ENCODE data around the gene MUC5B.
"Not testable (repeated sequence)": the region's sequence is repeated elsewhere in the genome, so short reads cannot be mapped to it uniquely, and the experiment has no call there.

Gene MUC5B, protein sequence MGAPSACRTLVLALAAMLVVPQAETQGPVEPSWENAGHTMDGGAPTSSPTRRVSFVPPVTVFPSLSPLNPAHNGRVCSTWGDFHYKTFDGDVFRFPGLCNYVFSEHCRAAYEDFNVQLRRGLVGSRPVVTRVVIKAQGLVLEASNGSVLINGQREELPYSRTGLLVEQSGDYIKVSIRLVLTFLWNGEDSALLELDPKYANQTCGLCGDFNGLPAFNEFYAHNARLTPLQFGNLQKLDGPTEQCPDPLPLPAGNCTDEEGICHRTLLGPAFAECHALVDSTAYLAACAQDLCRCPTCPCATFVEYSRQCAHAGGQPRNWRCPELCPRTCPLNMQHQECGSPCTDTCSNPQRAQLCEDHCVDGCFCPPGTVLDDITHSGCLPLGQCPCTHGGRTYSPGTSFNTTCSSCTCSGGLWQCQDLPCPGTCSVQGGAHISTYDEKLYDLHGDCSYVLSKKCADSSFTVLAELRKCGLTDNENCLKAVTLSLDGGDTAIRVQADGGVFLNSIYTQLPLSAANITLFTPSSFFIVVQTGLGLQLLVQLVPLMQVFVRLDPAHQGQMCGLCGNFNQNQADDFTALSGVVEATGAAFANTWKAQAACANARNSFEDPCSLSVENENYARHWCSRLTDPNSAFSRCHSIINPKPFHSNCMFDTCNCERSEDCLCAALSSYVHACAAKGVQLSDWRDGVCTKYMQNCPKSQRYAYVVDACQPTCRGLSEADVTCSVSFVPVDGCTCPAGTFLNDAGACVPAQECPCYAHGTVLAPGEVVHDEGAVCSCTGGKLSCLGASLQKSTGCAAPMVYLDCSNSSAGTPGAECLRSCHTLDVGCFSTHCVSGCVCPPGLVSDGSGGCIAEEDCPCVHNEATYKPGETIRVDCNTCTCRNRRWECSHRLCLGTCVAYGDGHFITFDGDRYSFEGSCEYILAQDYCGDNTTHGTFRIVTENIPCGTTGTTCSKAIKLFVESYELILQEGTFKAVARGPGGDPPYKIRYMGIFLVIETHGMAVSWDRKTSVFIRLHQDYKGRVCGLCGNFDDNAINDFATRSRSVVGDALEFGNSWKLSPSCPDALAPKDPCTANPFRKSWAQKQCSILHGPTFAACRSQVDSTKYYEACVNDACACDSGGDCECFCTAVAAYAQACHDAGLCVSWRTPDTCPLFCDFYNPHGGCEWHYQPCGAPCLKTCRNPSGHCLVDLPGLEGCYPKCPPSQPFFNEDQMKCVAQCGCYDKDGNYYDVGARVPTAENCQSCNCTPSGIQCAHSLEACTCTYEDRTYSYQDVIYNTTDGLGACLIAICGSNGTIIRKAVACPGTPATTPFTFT (N-terminal part only)

DNA sequence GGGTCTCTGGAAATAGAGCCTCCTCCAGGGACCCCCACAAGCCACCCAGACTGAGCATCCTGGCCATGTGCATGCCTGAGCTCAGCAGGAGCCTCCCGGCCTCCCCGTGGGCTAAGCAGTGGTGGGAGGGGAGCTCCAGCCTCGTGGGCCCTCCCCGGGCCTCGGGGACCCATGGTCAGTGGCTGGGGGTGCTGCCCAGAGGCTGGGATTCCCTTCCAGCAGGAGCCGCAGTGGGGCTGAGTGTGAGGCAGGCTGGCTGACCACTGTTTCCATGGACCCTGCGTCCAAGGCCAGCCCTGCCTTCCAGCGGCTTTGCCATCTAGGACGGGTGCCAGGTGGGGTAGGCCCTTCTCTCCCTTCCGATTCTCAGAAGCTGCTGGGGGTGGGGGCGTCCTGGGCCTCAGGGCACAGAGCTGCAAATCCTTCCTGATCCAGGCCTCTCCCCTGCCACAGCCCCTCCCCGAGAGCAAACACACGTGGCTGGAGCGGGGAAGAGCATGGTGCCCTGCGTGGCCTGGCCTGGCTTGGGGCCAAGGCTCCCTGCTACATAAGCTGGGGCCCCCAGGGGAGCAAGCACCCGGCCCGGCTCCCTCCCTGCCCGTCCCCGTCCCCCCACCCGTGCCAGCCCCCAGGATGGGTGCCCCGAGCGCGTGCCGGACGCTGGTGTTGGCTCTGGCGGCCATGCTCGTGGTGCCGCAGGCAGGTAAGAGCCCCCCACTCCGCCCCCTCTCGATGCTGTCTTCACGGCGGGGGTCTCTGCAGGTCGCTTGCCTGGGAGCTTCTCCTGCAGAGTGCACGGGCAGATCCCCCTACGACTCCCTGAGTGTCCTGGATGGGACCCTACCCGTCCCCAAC, at the start of gene MUC5B:
Gene MUC5B, plus strand, starts transcription at position 576 of the 855 bp plus-strand sequence. Its CDS starts 58 bp downstream, at position 634.
- Mint-ChIP-seq H3K4me3 (no peak within 1 kb of the TSS), H3K4me1 (ENCODE audit: low read depth) (no peaks in the 10 kb centered on the region), H3K27ac (no peak within 1 kb of the TSS), H3K36me3 (no peaks in the 10 kb centered on the region), H3K9me3 (ENCODE audit: low read depth) (no peaks in the 10 kb centered on the region), H3K27me3 (peaks cover 6% of the 10 kb centered on the region)

DNA sequence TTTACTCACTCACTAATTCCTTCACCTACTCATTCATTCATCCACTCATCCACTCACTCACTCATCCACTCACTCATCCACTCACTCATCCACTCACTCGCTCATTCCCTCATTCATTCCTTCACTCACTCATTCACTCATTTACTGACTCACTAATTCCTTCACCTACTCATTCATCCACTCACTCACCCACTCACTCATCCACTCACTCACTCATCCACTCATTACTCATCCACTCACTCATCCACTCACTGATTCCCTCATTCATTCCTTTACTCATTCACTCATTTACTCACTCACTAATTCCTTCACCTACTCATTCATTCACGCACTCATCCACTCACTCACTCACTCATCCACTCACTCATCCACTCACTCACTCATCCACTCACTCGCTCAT, 49.5 kb upstream of the MUC5B start:
- H3K4me1 Mint-ChIP-seq (ENCODE audit: low read depth): not testable (repeated sequence)

DNA sequence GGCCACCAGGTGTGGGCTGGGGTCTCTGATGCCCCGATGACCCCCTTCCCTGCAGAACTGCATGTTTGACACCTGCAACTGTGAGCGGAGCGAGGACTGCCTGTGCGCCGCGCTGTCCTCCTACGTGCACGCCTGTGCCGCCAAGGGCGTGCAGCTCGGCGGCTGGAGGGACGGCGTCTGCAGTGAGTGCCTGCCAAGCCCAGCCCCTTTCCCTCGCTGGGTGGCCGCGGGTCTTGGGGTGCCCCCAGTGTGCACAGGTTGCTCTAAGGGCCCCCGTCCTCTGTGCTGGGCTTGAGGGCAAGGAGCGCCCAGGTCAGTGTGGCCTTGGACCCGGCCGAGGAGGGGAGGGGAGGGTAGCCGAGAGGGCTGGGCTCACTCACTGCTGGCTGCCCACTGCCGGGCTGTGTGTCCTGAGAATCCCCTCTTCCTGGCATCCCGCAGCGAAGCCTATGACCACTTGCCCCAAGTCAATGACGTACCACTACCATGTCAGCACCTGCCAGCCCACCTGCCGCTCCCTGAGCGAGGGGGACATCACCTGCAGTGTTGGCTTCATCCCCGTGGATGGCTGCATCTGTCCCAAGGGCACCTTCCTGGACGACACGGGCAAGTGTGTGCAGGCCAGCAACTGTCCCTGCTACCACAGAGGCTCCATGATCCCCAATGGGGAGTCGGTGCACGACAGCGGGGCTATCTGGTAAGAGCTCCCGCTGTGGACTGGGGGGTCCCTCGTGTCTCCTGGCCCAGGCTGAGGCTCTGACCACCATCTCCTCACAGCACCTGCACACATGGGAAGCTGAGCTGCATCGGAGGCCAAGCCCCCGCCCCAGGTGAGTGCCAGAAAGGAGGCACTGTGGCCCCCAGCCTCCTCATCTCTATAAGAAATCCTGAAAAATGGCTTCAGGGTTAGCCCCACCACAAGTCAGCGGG, 48.2 kb upstream of the MUC5B start:
- H3K27me3 Mint-ChIP-seq: no peaks in the 10 kb centered on the region
- no peaks in the 10 kb centered on the region for H3K9me3 Mint-ChIP-seq (ENCODE audit: low read depth)
- H3K4me1 Mint-ChIP-seq (ENCODE audit: low read depth): no peaks in the 10 kb centered on the region
- H3K4me3 Mint-ChIP-seq: no peak overlapping the region
- H3K36me3 Mint-ChIP-seq: no peaks in the 10 kb centered on the region
- peak overlapping the region; percentile 2 for H3K27ac Mint-ChIP-seq

More for the DNA sequence above, 49.5 kb upstream of the MUC5B start:
- not testable (repeated sequence) for H3K36me3 Mint-ChIP-seq; H3K9me3 Mint-ChIP-seq (ENCODE audit: low read depth); H3K4me3 Mint-ChIP-seq; H3K27me3 Mint-ChIP-seq; H3K27ac Mint-ChIP-seq

DNA sequence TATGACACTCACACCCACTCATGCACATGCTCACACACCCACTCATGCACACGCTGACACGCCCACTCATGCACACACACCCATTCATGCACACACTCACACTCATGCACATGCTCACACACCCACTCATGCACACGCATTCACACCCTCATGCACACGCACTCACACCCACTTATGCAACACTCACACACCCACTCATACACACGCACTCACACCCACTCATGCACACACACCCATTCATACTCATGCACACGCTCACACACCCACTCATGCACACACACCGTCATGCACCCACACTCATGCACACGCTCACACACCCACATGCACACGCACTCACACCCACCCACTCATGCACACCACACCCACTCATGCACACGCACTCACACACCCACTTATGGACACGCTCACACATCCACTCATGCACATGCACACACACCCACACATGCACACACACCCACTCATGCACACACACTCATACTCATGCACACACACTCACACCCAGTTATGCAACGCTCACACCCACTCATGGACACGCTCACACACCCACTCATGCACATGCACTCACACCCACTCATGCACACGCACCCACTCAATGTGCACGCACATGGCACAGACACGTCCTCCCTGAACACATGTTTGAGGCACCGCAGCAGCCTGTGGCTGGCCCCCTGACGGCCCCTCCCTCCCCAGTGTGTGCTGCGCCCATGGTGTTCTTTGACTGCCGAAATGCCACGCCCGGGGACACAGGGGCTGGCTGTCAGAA, 47.2 kb upstream of the MUC5B start:
- H3K4me1 Mint-ChIP-seq (ENCODE audit: low read depth): no peaks in the 10 kb centered on the region
- no peaks in the 10 kb centered on the region for H3K9me3 Mint-ChIP-seq (ENCODE audit: low read depth)

DNA sequence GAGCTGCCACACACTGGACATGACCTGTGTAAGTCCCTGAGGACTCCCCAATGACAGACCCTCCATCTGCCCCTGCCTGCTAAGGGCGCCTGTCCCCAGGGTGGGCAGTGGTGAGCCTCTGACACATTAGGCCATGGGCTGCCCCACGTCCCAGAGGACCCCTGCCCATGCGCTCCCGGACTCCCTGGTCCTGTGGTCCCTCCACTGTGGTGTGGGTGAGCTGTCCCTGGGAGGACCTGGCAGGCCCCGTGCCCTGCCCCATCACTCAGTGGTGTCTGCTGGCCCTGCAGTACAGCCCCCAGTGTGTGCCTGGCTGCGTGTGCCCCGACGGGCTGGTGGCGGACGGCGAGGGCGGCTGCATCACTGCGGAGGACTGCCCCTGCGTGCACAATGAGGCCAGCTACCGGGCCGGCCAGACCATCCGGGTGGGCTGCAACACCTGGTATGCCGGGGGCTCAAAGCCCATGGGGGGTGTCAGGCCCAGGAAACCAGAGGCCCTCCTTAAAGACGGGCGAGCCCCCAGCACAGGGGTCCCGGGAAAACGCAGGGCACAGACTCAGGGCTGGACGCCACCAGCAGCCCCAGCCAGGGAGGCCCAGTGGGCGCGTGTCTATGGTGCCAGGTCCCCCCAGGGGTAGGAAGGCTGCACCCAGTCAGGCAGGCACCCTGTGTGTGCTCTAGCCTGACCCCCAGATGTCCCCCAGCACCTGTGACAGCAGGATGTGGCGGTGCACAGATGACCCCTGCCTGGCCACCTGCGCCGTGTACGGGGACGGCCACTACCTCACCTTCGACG, 46.4 kb upstream of the MUC5B start:
- H3K36me3 Mint-ChIP-seq: no peaks in the 10 kb centered on the region
- no peak overlapping the region for H3K27ac Mint-ChIP-seq
- no peaks in the 10 kb centered on the region for H3K27me3 Mint-ChIP-seq
- no peaks in the 10 kb centered on the region for H3K4me1 Mint-ChIP-seq (ENCODE audit: low read depth)
- H3K4me3 Mint-ChIP-seq: no peak overlapping the region
- no peaks in the 10 kb centered on the region for H3K9me3 Mint-ChIP-seq (ENCODE audit: low read depth)

More for the DNA sequence above, 47.2 kb upstream of the MUC5B start:
- Mint-ChIP-seq H3K27ac (peak overlapping the region; percentile 2), H3K36me3 (no peaks in the 10 kb centered on the region), H3K27me3 (no peaks in the 10 kb centered on the region), H3K4me3 (no peak overlapping the region)

DNA sequence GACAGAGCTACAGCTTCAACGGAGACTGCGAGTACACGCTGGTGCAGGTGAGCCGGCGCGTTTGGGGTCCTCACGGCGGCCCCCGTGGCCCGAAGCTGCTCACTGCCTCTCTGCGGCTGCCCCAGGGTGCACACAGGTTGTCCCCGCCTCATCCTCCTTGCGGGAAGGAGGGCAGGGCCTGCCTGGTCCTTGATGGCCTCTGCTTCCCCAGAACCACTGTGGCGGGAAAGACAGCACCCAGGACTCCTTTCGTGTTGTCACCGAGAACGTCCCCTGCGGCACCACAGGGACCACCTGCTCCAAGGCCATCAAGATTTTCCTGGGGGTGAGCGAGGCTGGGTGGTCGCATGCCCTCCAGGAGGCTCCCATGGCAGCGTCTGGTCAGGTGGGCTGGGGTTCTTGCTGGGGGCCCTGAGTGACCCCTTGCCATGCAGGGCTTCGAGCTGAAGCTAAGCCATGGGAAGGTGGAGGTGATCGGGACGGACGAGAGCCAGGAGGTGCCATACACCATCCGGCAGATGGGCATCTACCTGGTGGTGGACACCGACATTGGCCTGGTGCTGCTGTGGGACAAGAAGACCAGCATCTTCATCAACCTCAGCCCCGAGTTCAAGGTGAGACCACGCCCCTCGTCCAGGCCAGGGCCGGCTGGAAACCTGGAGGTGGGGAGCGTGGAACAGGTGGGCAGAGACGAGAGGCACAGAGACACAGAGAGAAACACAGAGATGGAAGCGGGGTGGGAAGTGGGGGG, 45.7 kb upstream of the MUC5B start:
- peaks cover 3% of the 10 kb centered on the region for H3K4me1 Mint-ChIP-seq (ENCODE audit: low read depth)
- H3K27ac Mint-ChIP-seq: no peak overlapping the region
- H3K4me3 Mint-ChIP-seq: no peak overlapping the region
- no peaks in the 10 kb centered on the region for H3K9me3 Mint-ChIP-seq (ENCODE audit: low read depth)
- no peaks in the 10 kb centered on the region for H3K27me3 Mint-ChIP-seq
- H3K36me3 Mint-ChIP-seq: no peaks in the 10 kb centered on the region

DNA sequence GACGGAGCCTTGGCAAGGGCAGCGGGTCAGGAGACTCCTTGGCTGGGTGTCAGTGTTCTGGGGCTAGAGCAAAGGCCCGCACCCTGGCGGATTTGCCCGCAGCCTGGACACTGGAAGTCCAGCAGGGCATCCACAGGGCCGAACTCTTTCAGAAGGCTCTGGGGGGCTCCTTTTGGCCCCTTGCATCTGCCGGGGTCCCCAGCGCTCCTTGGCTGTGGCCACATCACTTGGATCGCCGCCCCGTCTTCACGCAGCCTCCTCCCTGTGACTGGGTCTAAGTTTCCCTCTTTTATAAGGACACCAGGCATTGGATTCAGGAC, 45.1 kb upstream of the MUC5B start:
- H3K36me3 Mint-ChIP-seq: no peaks in the 10 kb centered on the region
- H3K27ac Mint-ChIP-seq: no peak overlapping the region
- H3K9me3 Mint-ChIP-seq (ENCODE audit: low read depth): no peaks in the 10 kb centered on the region
- H3K27me3 Mint-ChIP-seq: no peaks in the 10 kb centered on the region
- H3K4me3 Mint-ChIP-seq: no peak overlapping the region
- H3K4me1 Mint-ChIP-seq (ENCODE audit: low read depth): peaks cover 3% of the 10 kb centered on the region

DNA sequence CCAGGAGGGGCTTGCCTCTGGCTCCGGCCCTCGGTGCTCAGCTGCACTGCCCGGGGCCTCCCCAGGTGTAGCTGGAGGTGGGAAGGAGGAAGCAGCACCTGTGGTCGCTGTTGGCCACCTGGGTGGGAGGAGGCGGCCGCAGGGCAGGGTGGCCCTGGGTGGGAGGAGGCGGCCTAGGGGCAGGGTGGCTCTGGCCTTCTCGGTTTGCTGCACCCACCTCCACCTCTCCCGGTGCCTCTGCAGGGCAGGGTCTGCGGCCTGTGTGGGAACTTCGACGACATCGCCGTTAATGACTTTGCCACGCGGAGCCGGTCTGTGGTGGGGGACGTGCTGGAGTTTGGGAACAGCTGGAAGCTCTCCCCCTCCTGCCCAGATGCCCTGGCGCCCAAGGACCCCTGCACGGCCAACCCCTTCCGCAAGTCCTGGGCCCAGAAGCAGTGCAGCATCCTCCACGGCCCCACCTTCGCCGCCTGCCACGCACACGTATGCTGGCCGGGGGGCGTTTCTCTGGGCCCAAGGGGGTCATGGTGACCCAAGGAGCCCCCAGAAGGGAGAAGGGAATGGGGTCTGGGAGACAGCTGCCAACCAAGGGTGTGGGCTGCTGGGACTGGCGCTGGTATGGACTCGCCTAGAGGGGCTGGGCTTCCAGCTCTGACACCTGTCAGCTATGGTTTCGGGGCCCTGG, 44.5 kb upstream of the MUC5B start:
- Mint-ChIP-seq H3K4me1 (ENCODE audit: low read depth) (peaks cover 3% of the 10 kb centered on the region), H3K9me3 (ENCODE audit: low read depth) (no peaks in the 10 kb centered on the region), H3K27ac (no peak overlapping the region), H3K36me3 (no peaks in the 10 kb centered on the region), H3K27me3 (no peaks in the 10 kb centered on the region), H3K4me3 (no peak overlapping the region)

DNA sequence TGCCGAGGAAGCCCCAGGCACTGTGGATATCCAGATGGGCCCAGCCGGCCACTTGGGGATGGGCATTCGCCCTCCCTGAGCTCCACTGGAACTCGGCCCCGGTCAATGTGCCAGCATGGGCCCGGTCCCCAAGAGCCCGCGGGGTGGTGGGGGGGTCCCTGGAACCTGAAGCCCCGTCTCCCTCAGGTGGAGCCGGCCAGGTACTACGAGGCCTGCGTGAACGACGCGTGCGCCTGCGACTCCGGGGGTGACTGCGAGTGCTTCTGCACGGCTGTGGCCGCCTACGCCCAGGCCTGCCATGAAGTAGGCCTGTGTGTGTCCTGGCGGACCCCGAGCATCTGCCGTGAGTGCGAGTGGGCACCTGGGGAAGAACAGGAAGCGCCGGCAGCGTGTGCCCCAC, 44.0 kb upstream of the MUC5B start:
- no peaks in the 10 kb centered on the region for H3K9me3 Mint-ChIP-seq (ENCODE audit: low read depth)
- no peaks in the 10 kb centered on the region for H3K36me3 Mint-ChIP-seq
- peaks cover 3% of the 10 kb centered on the region for H3K4me1 Mint-ChIP-seq (ENCODE audit: low read depth)
- no peak overlapping the region for H3K4me3 Mint-ChIP-seq
- no peaks in the 10 kb centered on the region for H3K27me3 Mint-ChIP-seq
- H3K27ac Mint-ChIP-seq: no peak overlapping the region

DNA sequence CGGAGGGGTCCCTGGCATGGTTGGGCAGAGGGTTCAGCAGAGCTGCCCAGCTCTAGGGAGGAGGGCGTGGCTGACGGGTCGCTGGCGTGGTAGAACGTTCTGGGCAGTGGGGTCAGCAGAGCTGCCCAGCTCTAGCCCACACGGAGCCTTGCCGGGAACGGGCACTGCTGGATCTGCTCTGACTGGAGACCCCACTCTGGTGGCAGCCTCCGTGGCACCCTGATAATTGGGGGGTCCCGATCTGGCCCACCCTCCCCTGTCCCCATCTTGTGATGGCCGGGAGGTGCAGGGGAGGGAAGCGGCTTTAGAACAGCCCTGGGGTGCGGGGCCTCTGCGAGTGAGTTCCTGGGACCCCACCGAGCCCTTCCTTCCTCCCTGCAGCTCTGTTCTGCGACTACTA, 43.2 kb upstream of the MUC5B start:
- Mint-ChIP-seq H3K27me3 (no peaks in the 10 kb centered on the region), H3K4me3 (no peak overlapping the region), H3K9me3 (ENCODE audit: low read depth) (no peaks in the 10 kb centered on the region), H3K27ac (no peak overlapping the region), H3K4me1 (ENCODE audit: low read depth) (peaks cover 3% of the 10 kb centered on the region), H3K36me3 (no peaks in the 10 kb centered on the region)

DNA sequence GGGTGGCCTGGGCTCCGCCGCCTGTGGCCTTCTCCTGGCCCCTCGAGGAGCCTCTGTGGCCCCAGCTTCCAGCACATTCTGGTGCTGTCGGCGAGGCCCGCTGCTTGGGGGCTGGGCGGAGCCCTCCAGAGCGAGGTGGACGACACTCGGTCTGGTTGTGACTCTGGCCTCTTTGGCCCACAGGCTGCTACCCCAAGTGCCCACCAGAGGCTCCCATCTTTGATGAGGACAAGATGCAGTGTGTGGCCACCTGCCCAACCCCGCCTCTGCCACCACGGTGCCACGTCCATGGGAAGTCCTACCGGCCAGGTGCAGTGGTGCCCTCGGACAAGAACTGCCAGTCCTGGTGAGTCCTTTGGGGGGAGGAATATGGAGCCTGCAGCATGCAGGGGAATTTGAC, 42.7 kb upstream of the MUC5B start:
- Mint-ChIP-seq H3K36me3 (no peaks in the 10 kb centered on the region), H3K27ac (no peak overlapping the region), H3K27me3 (no peaks in the 10 kb centered on the region), H3K9me3 (ENCODE audit: low read depth) (no peaks in the 10 kb centered on the region), H3K4me3 (no peak overlapping the region), H3K4me1 (ENCODE audit: low read depth) (peaks cover 3% of the 10 kb centered on the region)

Measured in activated naive CD8-positive, alpha-beta T cell (primary cell).